Ovary (tissue), 9 donors: ENCODE results near the gene CTIF. TPM values are rescaled to one million over a fixed set of nuclear protein-coding genes. Genes with fewer than 3 reads are reported as not detected.
A peak's percentile ranks its signal among the peaks of the same experiment; 100 is the strongest.

Experiments used
- DNase-seq, 5 donors: peaks; one replicate each; pipeline ENCODE4 v3.0.0-alpha.2; 2019 to 2020
- H3K27ac ChIP-seq, 2 donors: fragments of 200-600 bp; one replicate each; pipeline versions ENCODE4 v1.5.1 to v1.8.0; 2019 to 2022
- H3K27me3 ChIP-seq: fragments of 200-600 bp; one replicate; pipeline ENCODE4 v1.8.0; 2022
- H3K36me3 ChIP-seq: fragments of 200-600 bp; sonication (generic); one replicate; pipeline ENCODE4 v1.5.1; 2019
- H3K4me1 ChIP-seq: one replicate; pipeline ENCODE4 v1.8.1; 2013; ENCODE audit warnings: mild to moderate bottlenecking, moderate library complexity; ENCODE audit not compliant: insufficient read depth
- H3K4me3 ChIP-seq: fragments of 200-600 bp; sonication (generic); one replicate; pipeline ENCODE4 v1.5.1; 2017
- H3K9me3 ChIP-seq, 2 donors: fragments of 200-600 bp in 1 of 2; sonication (generic) in 1 of 2; one replicate each; pipeline versions ENCODE4 v1.5.1 to v1.8.1; 2013 to 2019; ENCODE audit warnings: mild to moderate bottlenecking in 1 of 2, moderate library complexity in 1 of 2
- CTCF ChIP-seq, 3 donors: fragments of 450-650 bp in 2 of 3; fragments of 200-600 bp in 1 of 3; IDR thresholded peaks; one replicate each; pipeline versions ENCODE4 v1.5.1 to v1.8.0; 2016 to 2022; ENCODE audit warnings: antibody characterized with exemption in 3 of 3, mild to moderate bottlenecking in 1 of 3
- EP300 ChIP-seq: sonication (generic); formaldehyde crosslinking; IDR thresholded peaks from one replicate; pipeline ENCODE4 v1.6.1; 2017; ENCODE audit warnings: antibody characterized with exemption
- POLR2A ChIP-seq: fragments of 450-650 bp; IDR thresholded peaks from one replicate; pipeline ENCODE4 v1.6.1; 2017; ENCODE audit warnings: antibody characterized with exemption, mild to moderate bottlenecking, moderate library complexity
- WGBS, 3 donors: extraction: QIAGEN DNeasy Blood & Tissue Kit in 1 of 3; methylation state at CpG; one replicate each; pipeline versions ENCODE4 v1.1.5 to v1.1.7; 2013 to 2017; 5-methylcytosine and 5-hydroxymethylcytosine counted together
- intact Hi-C, 4 donors: fragments of 100-400 bp; cut with DNase I; formaldehyde crosslinking; loops; one replicate each; pipeline versions ENCODE4 v1.11.0 to v1.15.1; 2022 to 2023
- polyA plus RNA-seq, 2 donors: library from polyadenylated mRNA; stranded (reverse); fragments of 200-250 nt in 1 of 2; fragments of 350-450 nt in 1 of 2; fragmentation: Illumina TruSeq in 1 of 2; extraction: RNeasy Lipid Tissue Mini Kit (QIAGEN cat#74804) in 1 of 2; gene quantifications; one replicate each; pipeline ENCODE4 v1.2.3, GENCODE V29; 2013 to 2014
- total RNA-seq, 7 donors: library from RNA; depleted of rRNA in 2 of 7; stranded (reverse); fragments of >200 nt in 2 of 7; fragmentation: NEBNext Ultra II Directional in 3 of 7; extraction: Animal tissue kit (Norgen Biotek cat#: 25700) in 3 of 7; gene quantifications; one replicate each; pipeline versions ENCODE4 v1.1.0 to v1.2.4, GENCODE V29; 2016 to 2023
- donor health status: DM: no; HTN: no; CAD: no; lungs with moderate emphysema.
- donor health status: DM: no; HTN: no; CAD: no.
- donor health status: Bipolar disorder and iron deficiency.
- donor health status: DM: yes; HTN: yes; CAD: no.
- donor health status: DM: no; HTN: no; CAD: no.
- donor health status: DM: yes; HTN: yes; CAD: no.

Gene CTIF
- total and polyA plus RNA-seq, 9 donors: 18.5 to 94.1 (median 75.2) TPM

DNA sequence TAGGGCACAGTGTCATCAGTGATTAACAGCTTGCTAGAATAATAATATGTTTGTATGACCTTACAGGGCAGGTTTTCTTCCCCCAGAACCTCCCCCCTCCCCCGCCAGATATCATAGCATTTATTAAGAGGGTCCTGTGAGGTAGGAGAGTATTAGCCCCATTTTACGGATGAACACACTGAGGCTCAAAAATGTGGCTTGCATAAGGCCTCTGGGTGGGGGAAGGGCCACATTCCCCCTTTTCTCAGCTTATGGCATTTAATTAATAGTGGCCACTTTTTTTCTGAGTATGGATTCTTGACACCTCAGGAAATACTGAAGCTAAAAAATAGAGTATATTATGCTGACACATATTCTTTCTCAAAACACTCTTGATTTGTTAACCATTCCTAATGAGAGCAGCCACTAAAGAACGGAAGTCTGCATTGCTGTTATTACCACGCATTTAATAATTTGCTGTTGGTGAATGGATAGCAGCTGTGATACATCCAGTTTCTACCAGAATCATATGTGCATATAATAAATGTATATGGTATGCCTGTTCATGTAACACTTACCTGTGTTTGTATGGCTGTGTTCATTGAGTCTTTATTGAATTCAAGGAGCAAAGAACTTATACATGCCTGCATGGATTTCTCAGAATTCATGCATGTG, 3.0 kb downstream of the CTIF start:
- no peak overlapping the region for H3K4me3 ChIP-seq
- peak in 1 of 5 donors; percentile 7 for DNase-seq
- peak overlapping the region in 1 of 2 donors; percentile 83 for H3K27ac ChIP-seq
- H3K4me1 ChIP-seq: peaks cover 24% of the 10 kb centered on the region
- WGBS, 3 donors: 73 to 84% (median 76%) methylated on average over 4 of the region's 4 CpGs
- intact Hi-C loops: loop anchor here in 1 of 4 donors (5.0 kb wide), 1 partner anchor 120 kb away; no protein-coding TSS in a partner anchor
- TF ChIP-seq EP300 (no peak), POLR2A (no peak), CTCF (IDR thresholded peaks at IDR 0.05) (no peak)
- H3K9me3 ChIP-seq: no peaks in the 10 kb centered on the region
- H3K27me3 ChIP-seq: no peaks in the 10 kb centered on the region
- no peaks in the 10 kb centered on the region for H3K36me3 ChIP-seq

GRCh38 chr18:48542513-48543181, 3.8 kb downstream of the CTIF start:
- Histone ChIP-seq H3K27me3 (no peaks in the 10 kb centered on the region), H3K36me3 (no peaks in the 10 kb centered on the region), H3K27ac (no peak overlapping the region), H3K4me1 (peaks cover 29% of the 10 kb centered on the region), H3K4me3 (no peak overlapping the region), H3K9me3 (no peaks in the 10 kb centered on the region)
- intact Hi-C loops: loop anchor here in 1 of 4 donors (5.0 kb wide), 1 partner anchor 120 kb away; no protein-coding TSS in a partner anchor
- TF ChIP-seq EP300 (no peak), CTCF (IDR thresholded peaks at IDR 0.05) (no peak), POLR2A (no peak)
- peak in 1 of 5 donors; percentile 5 for DNase-seq
- WGBS, 3 donors: 64 to 77% (median 75%) methylated on average over 7 of the region's 7 CpGs

DNA sequence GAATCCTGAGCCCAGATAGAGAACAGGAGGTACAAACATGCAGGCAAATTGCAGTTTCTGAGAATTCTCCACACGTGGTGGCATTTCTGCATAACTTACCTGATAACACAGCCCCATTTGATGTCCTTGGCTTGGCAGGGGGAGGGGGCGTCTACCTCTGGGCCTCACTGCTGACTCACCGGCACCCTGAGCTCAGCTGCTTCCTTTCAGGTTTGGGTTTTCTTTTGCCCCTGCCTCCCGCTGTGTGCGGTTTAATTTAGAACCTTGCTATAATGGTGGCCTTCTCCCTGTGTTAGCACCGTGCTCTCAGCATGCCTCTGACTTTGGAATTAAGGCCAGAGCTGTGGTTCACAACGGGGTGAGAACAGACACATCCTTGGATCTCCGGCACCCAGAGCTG, 4.4 kb downstream of the CTIF start:
- no peak overlapping the region for H3K27ac ChIP-seq
- 62 to 69% (median 67%) methylated on average over 8 of the region's 8 CpGs for WGBS, 3 donors

DNA sequence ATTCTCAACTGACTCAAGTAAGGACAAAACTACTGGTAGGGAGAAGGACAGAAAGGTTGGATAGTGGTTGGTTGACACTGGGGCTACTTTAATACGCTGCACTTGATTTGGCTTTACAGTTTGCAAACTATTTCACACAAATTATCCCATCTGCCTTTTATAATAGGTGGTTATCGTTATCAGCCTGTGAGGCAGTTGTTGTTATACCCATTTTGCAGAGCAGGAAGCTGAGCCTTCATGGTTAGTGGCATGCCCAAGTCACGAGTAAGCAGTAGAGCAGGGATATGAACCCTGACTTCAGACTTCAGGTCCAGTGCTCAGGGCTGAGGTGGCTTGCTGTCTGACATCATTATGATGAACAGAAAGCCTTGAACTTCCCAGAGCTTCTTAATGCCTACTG, 5.3 kb downstream of the CTIF start:
- no peaks in the 10 kb centered on the region for H3K27me3 ChIP-seq

More for the DNA sequence above, 4.4 kb downstream of the CTIF start:
- H3K4me3 ChIP-seq: no peak overlapping the region
- TF ChIP-seq POLR2A (no peak), CTCF (IDR thresholded peaks at IDR 0.05) (no peak), EP300 (no peak)
- intact Hi-C loops: loop anchor here in 1 of 4 donors (5.0 kb wide), 1 partner anchor 119 kb away; no protein-coding TSS in a partner anchor
- no peaks in the 10 kb centered on the region for H3K36me3 ChIP-seq
- H3K4me1 ChIP-seq: peaks cover 34% of the 10 kb centered on the region
- peak in 1 of 5 donors; percentile 13 for DNase-seq
- H3K9me3 ChIP-seq: no peaks in the 10 kb centered on the region
- H3K27me3 ChIP-seq: no peaks in the 10 kb centered on the region

More for the DNA sequence above, 5.3 kb downstream of the CTIF start:
- intact Hi-C loops: loop anchor here in 1 of 4 donors (5.0 kb wide), 1 partner anchor 118 kb away; no protein-coding TSS in a partner anchor
- Histone ChIP-seq H3K4me3 (no peak overlapping the region), H3K36me3 (no peaks in the 10 kb centered on the region), H3K27ac (no peak overlapping the region), H3K9me3 (no peaks in the 10 kb centered on the region), H3K4me1 (peaks cover 34% of the 10 kb centered on the region)
- WGBS, 3 donors: 96 to 98% (median 98%) methylated on average over 3 of the region's 3 CpGs
- DNase-seq: no peak
- TF ChIP-seq POLR2A: no peak
- no peak for TF ChIP-seq EP300
- no peak for TF ChIP-seq CTCF (IDR thresholded peaks at IDR 0.05)
